Measurements from ENCODE around the gene FMO2.
A peak's percentile ranks its signal among the peaks of the same experiment; 100 is the strongest.
"Not testable (repeated sequence)": the region's sequence is repeated elsewhere in the genome, so short reads cannot be mapped to it uniquely, and the experiment has no call there.

The FMO2 gene

DNA sequence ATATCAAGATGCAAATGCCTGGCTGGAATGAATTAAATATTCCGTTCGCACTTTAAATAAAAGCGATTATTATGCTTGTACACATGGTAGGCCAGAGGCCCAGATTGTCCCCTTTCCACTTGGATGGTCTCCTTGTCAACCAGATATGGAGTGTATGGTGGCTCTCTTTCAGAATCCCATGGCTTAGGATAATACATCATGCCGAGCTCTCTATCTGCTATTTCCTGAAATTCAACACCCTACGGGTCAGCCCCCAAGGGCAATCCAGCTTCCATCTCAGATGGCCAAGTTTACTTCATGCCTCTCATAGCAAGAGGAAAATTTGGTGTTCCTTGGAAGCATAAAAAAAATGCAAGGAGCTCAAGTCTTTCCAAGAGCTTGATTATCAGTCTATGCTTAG is 37.8 kb downstream of the FMO2 start:
- H3F3A ChIP-seq (ENCODE audit: insufficient read depth) = no peaks in the 10 kb centered on the region
- no peak for TF ChIP-seq CTCF (IDR thresholded peaks at IDR 0.05; ENCODE audit: insufficient read depth, low read length, poor library complexity, severe bottlenecking)
- no peak for TF ChIP-seq EZH2phosphoT487 (conservative IDR thresholded peaks at IDR 0.05; ENCODE audit: low read length)
- H2AFZ ChIP-seq (ENCODE audit: low read depth, low read length, severe bottlenecking) = no peak overlapping the region
- no peaks in the 10 kb centered on the region for H3K9me3 ChIP-seq (ENCODE audit: insufficient read depth, low read length)
- no peaks in the 10 kb centered on the region for H3K27me3 ChIP-seq (ENCODE audit: low read length)
- no peaks in the 10 kb centered on the region for H3K36me3 ChIP-seq (ENCODE audit: low read length)
- H3K79me2 ChIP-seq (ENCODE audit: insufficient read depth, low read length) = no peaks in the 10 kb centered on the region
- H3K9ac ChIP-seq (ENCODE audit: low read length) = no peak overlapping the region
- no peak overlapping the region for H3K4me3 ChIP-seq (ENCODE audit: insufficient read depth, low read length, poor library complexity, severe bottlenecking)
- H3K9me2 ChIP-seq (replicated peaks; ENCODE audit: insufficient read depth, low read length) = no peaks in the 10 kb centered on the region
- H3K4me2 ChIP-seq (ENCODE audit: low read depth, low read length, poor library complexity, severe bottlenecking) = no peak overlapping the region
- H4K20me1 ChIP-seq (ENCODE audit: low read depth, low read length) = no peaks in the 10 kb centered on the region
- H3K27ac ChIP-seq (ENCODE audit: low read depth, low read length) = no peak overlapping the region

- not testable (repeated sequence) for H3K4me3 ChIP-seq (ENCODE audit: insufficient read depth, low read length, poor library complexity, severe bottlenecking); H3K27ac ChIP-seq (ENCODE audit: low read depth, low read length); H3K4me2 ChIP-seq (ENCODE audit: low read depth, low read length, poor library complexity, severe bottlenecking); H3K27me3 ChIP-seq (ENCODE audit: low read length); H4K20me1 ChIP-seq (ENCODE audit: low read depth, low read length); H2AFZ ChIP-seq (ENCODE audit: low read depth, low read length, severe bottlenecking); H3K36me3 ChIP-seq (ENCODE audit: low read length); H3K79me2 ChIP-seq (ENCODE audit: insufficient read depth, low read length); H3K9me2 ChIP-seq (replicated peaks; ENCODE audit: insufficient read depth, low read length); H3K9ac ChIP-seq (ENCODE audit: low read length); H3K9me3 ChIP-seq (ENCODE audit: insufficient read depth, low read length); H3F3A ChIP-seq (ENCODE audit: insufficient read depth)
Observed at GRCh38 chr1:171224257-171224656, 39.2 kb downstream of the FMO2 start.

- H3F3A ChIP-seq (ENCODE audit: insufficient read depth) = no peaks in the 10 kb centered on the region
- no peak overlapping the region for H3K27ac ChIP-seq (ENCODE audit: low read depth, low read length)
- H3K9me3 ChIP-seq (ENCODE audit: insufficient read depth, low read length) = no peaks in the 10 kb centered on the region
- no peaks in the 10 kb centered on the region for H3K36me3 ChIP-seq (ENCODE audit: low read length)
- H3K79me2 ChIP-seq (ENCODE audit: insufficient read depth, low read length) = no peaks in the 10 kb centered on the region
- no peak for TF ChIP-seq EZH2phosphoT487 (conservative IDR thresholded peaks at IDR 0.05; ENCODE audit: low read length)
- TF ChIP-seq CTCF (IDR thresholded peaks at IDR 0.05; ENCODE audit: insufficient read depth, low read length, poor library complexity, severe bottlenecking) = peak; percentile 40
- H3K9me2 ChIP-seq (replicated peaks; ENCODE audit: insufficient read depth, low read length) = no peaks in the 10 kb centered on the region
- H3K4me3 ChIP-seq (ENCODE audit: insufficient read depth, low read length, poor library complexity, severe bottlenecking) = no peak overlapping the region
- H2AFZ ChIP-seq (ENCODE audit: low read depth, low read length, severe bottlenecking) = no peak overlapping the region
- H4K20me1 ChIP-seq (ENCODE audit: low read depth, low read length) = no peaks in the 10 kb centered on the region
- H3K27me3 ChIP-seq (ENCODE audit: low read length) = no peaks in the 10 kb centered on the region
- no peak overlapping the region for H3K9ac ChIP-seq (ENCODE audit: low read length)
- no peak overlapping the region for H3K4me2 ChIP-seq (ENCODE audit: low read depth, low read length, poor library complexity, severe bottlenecking)
Observed at GRCh38 chr1:171226747-171227370, 41.8 kb downstream of the FMO2 start.

GRCh38 chr1:171231326-171231725 is 46.2 kb downstream of the FMO2 start:
- no peak overlapping the region for H3K27ac ChIP-seq (ENCODE audit: low read depth, low read length)
- TF ChIP-seq CTCF (IDR thresholded peaks at IDR 0.05; ENCODE audit: insufficient read depth, low read length, poor library complexity, severe bottlenecking) (no peak), EZH2phosphoT487 (conservative IDR thresholded peaks at IDR 0.05; ENCODE audit: low read length) (no peak)
- no peaks in the 10 kb centered on the region for H3F3A ChIP-seq (ENCODE audit: insufficient read depth)
- H3K79me2 ChIP-seq (ENCODE audit: insufficient read depth, low read length) = no peaks in the 10 kb centered on the region
- no peaks in the 10 kb centered on the region for H3K27me3 ChIP-seq (ENCODE audit: low read length)
- H3K4me3 ChIP-seq (ENCODE audit: insufficient read depth, low read length, poor library complexity, severe bottlenecking) = no peak overlapping the region
- H3K36me3 ChIP-seq (ENCODE audit: low read length) = no peaks in the 10 kb centered on the region
- H3K9me2 ChIP-seq (replicated peaks; ENCODE audit: insufficient read depth, low read length) = no peaks in the 10 kb centered on the region
- H4K20me1 ChIP-seq (ENCODE audit: low read depth, low read length) = no peaks in the 10 kb centered on the region
- H3K4me2 ChIP-seq (ENCODE audit: low read depth, low read length, poor library complexity, severe bottlenecking) = no peak overlapping the region
- no peak overlapping the region for H3K9ac ChIP-seq (ENCODE audit: low read length)
- H3K9me3 ChIP-seq (ENCODE audit: insufficient read depth, low read length) = no peaks in the 10 kb centered on the region
- no peak overlapping the region for H2AFZ ChIP-seq (ENCODE audit: low read depth, low read length, severe bottlenecking)

All from SU-DHL-6 (cell line).